WTC11 (cell line): ENCODE data around the gene S1PR5. TPM values are rescaled to one million over a fixed set of nuclear protein-coding genes. Genes with fewer than 3 reads are reported as not detected.

Source experiments
- ATAC-seq: fragments of 200-7000 bp; cut with Tn5 transposase; 2 replicates; pipeline ENCODE4 v1.10.0; 2021; ENCODE audit warnings: mild to moderate bottlenecking, moderate library complexity
- CTCF ChIA-PET: fragments of 300-600 bp; sonication (Branson Sonifier 250); formaldehyde crosslinking; loops from one replicate; lab custom pipeline; 2021; ENCODE audit warnings: antibody characterized with exemption; lab: Charles Lee
- POLR2A ChIA-PET: fragments of 350-600 bp; sonication (Branson Sonifier 250); formaldehyde crosslinking; loops from one replicate; lab custom pipeline; 2021; ENCODE audit warnings: antibody characterized with exemption; lab: Charles Lee
- DNase-seq: peaks from one replicate; pipeline ENCODE4 v3.0.0; 2021; ENCODE audit warnings: low spot score
- H3K27ac Mint-ChIP-seq: 2 replicates; pipeline ENCODE4 v1.8.0; 2021; ENCODE audit warnings: mixed read lengths
- H3K27me3 Mint-ChIP-seq: 2 replicates; pipeline ENCODE4 v1.8.0; 2021; ENCODE audit warnings: low read depth, mild to moderate bottlenecking, moderate library complexity, mixed read lengths
- H3K36me3 Mint-ChIP-seq: 2 replicates; pipeline ENCODE4 v1.8.0; 2021; ENCODE audit warnings: mixed read lengths
- H3K4me1 Mint-ChIP-seq: 2 replicates; pipeline ENCODE4 v1.8.0; 2022; ENCODE audit warnings: mixed read lengths
- H3K4me3 Mint-ChIP-seq: 2 replicates; pipeline ENCODE4 v1.8.0; 2021; ENCODE audit warnings: mild to moderate bottlenecking, moderate library complexity, mixed read lengths
- H3K9me3 Mint-ChIP-seq: 2 replicates; pipeline ENCODE4 v1.8.0; 2021; ENCODE audit warnings: mixed read lengths
- ARID4B ChIP-seq: sonication (generic); formaldehyde crosslinking; IDR thresholded peaks from 2 replicates; pipeline ENCODE4 v1.8.0; 2023; ENCODE audit warnings: missing genetic modification reagents, mild to moderate bottlenecking, borderline replicate concordance
- ATF2 ChIP-seq: sonication (generic); formaldehyde crosslinking; IDR thresholded peaks from 2 replicates; pipeline ENCODE4 v1.8.1; 2022; ENCODE audit warnings: low read depth, missing genetic modification reagents, borderline replicate concordance
- CREB1 ChIP-seq: sonication (generic); formaldehyde crosslinking; IDR thresholded peaks from 2 replicates; pipeline ENCODE4 v1.8.0; 2023; ENCODE audit warnings: mild to moderate bottlenecking, missing genetic modification reagents
- E2F5 ChIP-seq: sonication (generic); formaldehyde crosslinking; IDR thresholded peaks from 2 replicates; pipeline ENCODE4 v1.8.1; 2022; ENCODE audit warnings: mild to moderate bottlenecking, moderate library complexity, missing genetic modification reagents
- ESRRA ChIP-seq: sonication (generic); formaldehyde crosslinking; IDR thresholded peaks from 2 replicates; pipeline ENCODE4 v1.8.1; 2022; ENCODE audit warnings: mild to moderate bottlenecking, missing genetic modification reagents, borderline replicate concordance
- FOXP4 ChIP-seq: sonication (generic); formaldehyde crosslinking; IDR thresholded peaks from 2 replicates; pipeline ENCODE4 v1.8.0; 2022; ENCODE audit warnings: mild to moderate bottlenecking, missing genetic modification reagents
- HMGA2 ChIP-seq: fragments of 250-450 bp; sonication (Bioruptor Pico); IDR thresholded peaks from 2 replicates; pipeline ENCODE4 v1.4.0; 2021; ENCODE audit warnings: mild to moderate bottlenecking, moderate library complexity
- JUN ChIP-seq: sonication (generic); formaldehyde crosslinking; IDR thresholded peaks from 2 replicates; pipeline ENCODE4 v1.8.0; 2023; ENCODE audit warnings: mild to moderate bottlenecking, missing genetic modification reagents
- NR3C1 ChIP-seq: sonication (generic); formaldehyde crosslinking; conservative IDR thresholded peaks from 2 replicates; pipeline ENCODE4 v1.8.1; 2023; ENCODE audit warnings: low read depth, mild to moderate bottlenecking, missing genetic modification reagents
- PRRX2 ChIP-seq: fragments of 250-450 bp; sonication (Bioruptor Pico); IDR thresholded peaks from 2 replicates; pipeline ENCODE4 v1.8.0; 2021; ENCODE audit warnings: mild to moderate bottlenecking
- RORB ChIP-seq: fragments of 250-450 bp; sonication (Bioruptor Pico); IDR thresholded peaks from 2 replicates; pipeline ENCODE4 v1.9.0; 2021; ENCODE audit warnings: mild to moderate bottlenecking
- SMAD3 ChIP-seq: sonication (generic); formaldehyde crosslinking; IDR thresholded peaks from 2 replicates; pipeline ENCODE4 v1.8.0; 2022; ENCODE audit warnings: missing genetic modification reagents, mild to moderate bottlenecking, borderline replicate concordance
- SMAD4 ChIP-seq: sonication (generic); formaldehyde crosslinking; IDR thresholded peaks from 2 replicates; pipeline ENCODE4 v1.8.0; 2022; ENCODE audit warnings: mild to moderate bottlenecking, missing genetic modification reagents
- TP53 ChIP-seq: sonication (generic); formaldehyde crosslinking; IDR thresholded peaks from 2 replicates; pipeline ENCODE4 v1.8.1; 2023; ENCODE audit warnings: mild to moderate bottlenecking, missing genetic modification reagents
- ZMAT4 ChIP-seq: fragments of 250-450 bp; sonication (Bioruptor Pico); IDR thresholded peaks from 2 replicates; pipeline ENCODE4 v1.9.0; 2021; ENCODE audit warnings: mild to moderate bottlenecking
- ZNF121 ChIP-seq: sonication (generic); formaldehyde crosslinking; IDR thresholded peaks from 2 replicates; pipeline ENCODE4 v1.8.0; 2023; ENCODE audit warnings: missing genetic modification reagents
- ZNF219 ChIP-seq: sonication (generic); formaldehyde crosslinking; IDR thresholded peaks from 2 replicates; pipeline ENCODE4 v1.8.0; 2023; ENCODE audit warnings: missing genetic modification reagents, mild to moderate bottlenecking, borderline replicate concordance
- ZNF396 ChIP-seq: fragments of 250-450 bp; sonication (Bioruptor Pico); IDR thresholded peaks from 2 replicates; pipeline ENCODE4 v1.8.0; 2021; ENCODE audit warnings: mild to moderate bottlenecking, moderate library complexity, borderline replicate concordance
- ZNF416 ChIP-seq: fragments of 250-450 bp; sonication (Bioruptor Pico); IDR thresholded peaks from 2 replicates; pipeline ENCODE4 v1.9.0; 2021; ENCODE audit warnings: mild to moderate bottlenecking, inconsistent platforms
- ZNF425 ChIP-seq: fragments of 250-450 bp; sonication (Bioruptor Pico); conservative IDR thresholded peaks from 2 replicates; pipeline ENCODE4 v1.9.0; 2021; ENCODE audit warnings: mild to moderate bottlenecking
- total RNA-seq: library from RNA; stranded (reverse); gene quantifications from 3 replicates; pipeline ENCODE4 v1.2.3, GENCODE V29; 2021

Gene S1PR5
- total RNA-seq, 1 experiment from 2014 or later, result 5.4 TPM

GRCh38 chr19:10554760-10555609 is 37.7 kb upstream of the S1PR5 start:
- TF ChIP-seq ZNF416 (CRISPR knock-in tag) (no peak), HMGA2 (no peak), ZNF396 (CRISPR knock-in tag) (no peak), E2F5 (CRISPR knock-in tag) (no peak), CREB1 (CRISPR knock-in tag) (no peak), ZNF121 (CRISPR knock-in tag) (no peak), ZMAT4 (CRISPR knock-in tag) (no peak), ZNF425 (CRISPR knock-in tag) (no peak), ESRRA (CRISPR knock-in tag) (no peak), JUN (CRISPR knock-in tag) (no peak), SMAD4 (no peak), NR3C1 (CRISPR knock-in tag) (no peak), TP53 (CRISPR knock-in tag) (no peak), PRRX2 (CRISPR knock-in tag) (no peak), ZNF219 (CRISPR knock-in tag) (no peak), ATF2 (no peak), FOXP4 (CRISPR knock-in tag) (no peak)
- H3K36me3 Mint-ChIP-seq, result peaks cover 47% of the 10 kb centered on the region
- POLR2A ChIA-PET, result no interaction called here

GRCh38 chr19:10553943-10554381 is 36.7 kb upstream of the S1PR5 start:
- Mint-ChIP-seq H3K36me3 (peaks cover 50% of the 10 kb centered on the region), H3K9me3 (no peaks in the 10 kb centered on the region), H3K27me3 (no peaks in the 10 kb centered on the region), H3K4me3 (no peak overlapping the region), H3K4me1 (no peaks in the 10 kb centered on the region), H3K27ac (no peak overlapping the region)
- ChIA-PET CTCF (interaction anchor here (2.4 to 3.7 kb wide), 4 partner anchors 12 to 146 kb away, joined by 6 to 26 read pairs (median 18); partner anchors contain the start of gene ATG4D), POLR2A (interaction anchor here (1.1 kb wide), 1 partner anchor 142 kb away, joined by 3 read pairs; no protein-coding TSS in a partner anchor)
- DNase-seq (no peak), ATAC-seq (no peak)
- TF ChIP-seq ZNF425 (CRISPR knock-in tag), result no peak
- TF ChIP-seq RORB (CRISPR knock-in tag), result no peak
- TF ChIP-seq SMAD3 (CRISPR knock-in tag), result no peak
- no peak for TF ChIP-seq ARID4B (CRISPR knock-in tag)
- no peak for TF ChIP-seq ZMAT4 (CRISPR knock-in tag)

More at GRCh38 chr19:10554760-10555609, 37.7 kb upstream of the S1PR5 start:
- DNase-seq (no peak), ATAC-seq (no peak)
- Mint-ChIP-seq H3K27me3 (no peaks in the 10 kb centered on the region), H3K4me3 (no peak overlapping the region), H3K4me1 (no peaks in the 10 kb centered on the region), H3K27ac (no peak overlapping the region), H3K9me3 (no peaks in the 10 kb centered on the region)
- CTCF ChIA-PET, result interaction anchor here (0.8 to 2.4 kb wide), 5 partner anchors 11 to 145 kb away, joined by 3 to 6 read pairs (median 3); partner anchors contain the start of gene KRI1
